Measurements from ENCODE around the gene EZR. TPM values are rescaled to one million over a fixed set of nuclear protein-coding genes. Genes with fewer than 3 reads are reported as not detected.

The EZR gene
- total and polyA plus RNA-seq, 2 of the 8 experiments (the other 6 are each of a cell fraction or from before 2014, with no cell fraction given), result 122 to 286 TPM

DNA sequence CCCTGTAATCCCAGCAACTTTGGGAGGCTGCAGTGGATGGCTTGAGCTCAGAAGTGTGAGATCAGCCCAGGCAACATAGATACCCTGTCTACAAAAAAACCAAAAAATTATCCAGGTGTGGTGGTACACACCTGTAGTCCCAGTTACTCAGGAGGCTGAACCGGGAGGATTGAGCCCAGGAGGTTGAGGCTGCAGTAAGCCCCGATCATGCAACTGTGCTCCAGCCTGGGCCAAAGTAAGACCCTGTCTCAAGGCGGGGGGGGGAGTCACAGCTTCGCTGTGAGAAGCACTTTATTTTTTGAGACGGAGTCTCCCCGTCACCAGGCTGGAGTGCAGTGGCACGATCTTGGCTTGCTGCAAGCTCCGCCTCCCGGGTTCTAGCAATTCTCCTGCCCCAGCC, 54.2 kb downstream of the EZR start:
- no peak overlapping the region for H3K4me2 ChIP-seq (ENCODE audit: insufficient read depth in 1 of 2, low read depth in 2 of 2, low read length in 2 of 2)
- no peak overlapping the region for H4K91ac ChIP-seq (replicated peaks; ENCODE audit: insufficient read length, low read length)
- WGBS, 2 experiments (ENCODE audit: extremely low coverage in 1 of 2, insufficient coverage in 1 of 2, insufficient read length in 1 of 2, insufficient replicate concordance in 2 of 2, low coverage in 1 of 2, low lambda C conversion rate in 2 of 2, missing lambda C conversion rate in 1 of 2), result 98% methylated on average over 9 of the region's 9 CpGs; no CpG with 5 or more reads in 1 of the 2 experiments
- no peak overlapping the region for H3K23ac ChIP-seq (ENCODE audit: insufficient read length)
- H3K14ac ChIP-seq (ENCODE audit: insufficient read length), result no peak overlapping the region
- no peak overlapping the region for H2BK20ac ChIP-seq (ENCODE audit: low read length)
- no peak overlapping the region for H2BK12ac ChIP-seq (ENCODE audit: low read depth, low read length)
- no peak overlapping the region for H2BK120ac ChIP-seq (replicated peaks; ENCODE audit: low read depth, low read length)
- no peak overlapping the region for H4K5ac ChIP-seq (ENCODE audit: insufficient read length, low read depth, low read length)
- ChIA-PET POLR2A (ENCODE audit: partially characterized antibody) (interaction anchor here (0.8 to 9.0 kb wide), 17 partner anchors 7 to 495 kb away, joined by 3 to 75 read pairs (median 6); partner anchors contain the start of gene DYNLT1), CTCF (ENCODE audit: partially characterized antibody) (interaction anchor here (1.0 to 3.3 kb wide), 8 partner anchors 9 to 208 kb away, joined by 3 to 15 read pairs (median 6); no protein-coding TSS in a partner anchor)
- peaks cover 33 to 55% (median 43%) of the 10 kb centered on the region in 4 experiments for H3K36me3 ChIP-seq (ENCODE audit: control insufficient read depth in 2 of 4, insufficient read depth in 4 of 4, low read length in 3 of 4)
- no peak overlapping the region for H2AK5ac ChIP-seq (ENCODE audit: low read depth, low read length)
- no peak overlapping the region for H4K8ac ChIP-seq (ENCODE audit: extremely low read depth, insufficient read depth, low read length)
- H3K4me3 ChIP-seq (ENCODE audit: extremely low read depth in 1 of 4, insufficient read depth in 2 of 4, low read depth in 3 of 4, low read length in 4 of 4), result no peak overlapping the region
- H3K4me1 ChIP-seq (replicated peaks in 1 of 4; ENCODE audit: control insufficient read depth in 3 of 4, insufficient read depth in 4 of 4, low read length in 3 of 4), result peaks cover 0 to 6% (median 3%) of the 10 kb centered on the region in 4 experiments; a peak in 5 of 7 replicates
- H3K9me3 ChIP-seq (ENCODE audit: insufficient read depth in 2 of 2, low read depth in 1 of 2, low read length in 1 of 2), result no peaks in the 10 kb centered on the region
- no peak overlapping the region for H3K56ac ChIP-seq (replicated peaks; ENCODE audit: insufficient read length, low read depth, low read length)
- no peaks in the 10 kb centered on the region for H3K79me2 ChIP-seq (ENCODE audit: control insufficient read depth in 1 of 2, insufficient read depth in 2 of 2, low read length in 2 of 2)
- H3K79me1 ChIP-seq (ENCODE audit: low read depth, low read length), result no peaks in the 10 kb centered on the region
- no peak overlapping the region for H3K9ac ChIP-seq (replicated peaks in 1 of 4; ENCODE audit: extremely low read depth in 1 of 4, low read depth in 3 of 4, low read length in 3 of 4)
- H3K23me2 ChIP-seq (ENCODE audit: low read depth, low read length), result no peaks in the 10 kb centered on the region; the same call in 1 of the 2 replicates
- no peak overlapping the region for H3K18ac ChIP-seq (ENCODE audit: extremely low read depth, low read length)
- H3K27ac ChIP-seq (ENCODE audit: low read depth, low read length), result no peak overlapping the region
- peaks cover 1 to 12% of the 10 kb centered on the region in 2 experiments for H4K20me1 ChIP-seq (replicated peaks in 1 of 2; ENCODE audit: control insufficient read depth in 1 of 2, insufficient read depth in 2 of 2, low read length in 2 of 2)
- FAIRE-seq (no peak), DNase-seq (ENCODE audit: low read depth in 1 of 2, low spot score in 2 of 2) (no peak)
- no peaks in the 10 kb centered on the region for H3K27me3 ChIP-seq (replicated peaks in 1 of 4; ENCODE audit: control insufficient read depth in 3 of 4, extremely low read depth in 1 of 4, insufficient read depth in 3 of 4, low read length in 3 of 4)
- no peak overlapping the region for H3K4ac ChIP-seq (replicated peaks; ENCODE audit: insufficient read length, low read depth, low read length)
- H2BK15ac ChIP-seq (ENCODE audit: low read length), result no peak overlapping the region
- no peak overlapping the region for H2AFZ ChIP-seq (ENCODE audit: low read length)
- H2BK5ac ChIP-seq (ENCODE audit: low read depth, low read length), result no peak overlapping the region
- TF ChIP-seq RBBP5 (IDR thresholded peaks at IDR 0.05; ENCODE audit: borderline replicate concordance, low read depth, low read length), result no peak
- no peak for TF ChIP-seq TCF12 (IDR thresholded peaks at IDR 0.05; ENCODE audit: low read depth, low read length)
- no peak for TF ChIP-seq CEBPB (IDR thresholded peaks at IDR 0.05; ENCODE audit: low read depth, low read length)
- TF ChIP-seq SRF (IDR thresholded peaks at IDR 0.05; ENCODE audit: low read depth, low read length), result no peak
- no peak for TF ChIP-seq GTF2F1 (IDR thresholded peaks at IDR 0.05; ENCODE audit: borderline replicate concordance, low read depth, low read length)
- no peak for TF ChIP-seq TAF1 (IDR thresholded peaks at IDR 0.05; ENCODE audit: low read depth, low read length)
- no peak for TF ChIP-seq MAFK (IDR thresholded peaks at IDR 0.05; ENCODE audit: low read depth, low read length)
- no peak for TF ChIP-seq EGR1 (IDR thresholded peaks at IDR 0.05; ENCODE audit: borderline replicate concordance, low read depth, low read length)
- TF ChIP-seq, protein P1, sequence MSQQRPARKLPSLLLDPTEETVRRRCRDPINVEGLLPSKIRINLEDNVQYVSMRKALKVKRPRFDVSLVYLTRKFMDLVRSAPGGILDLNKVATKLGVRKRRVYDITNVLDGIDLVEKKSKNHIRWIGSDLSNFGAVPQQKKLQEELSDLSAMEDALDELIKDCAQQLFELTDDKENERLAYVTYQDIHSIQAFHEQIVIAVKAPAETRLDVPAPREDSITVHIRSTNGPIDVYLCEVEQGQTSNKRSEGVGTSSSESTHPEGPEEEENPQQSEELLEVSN (IDR thresholded peaks at IDR 0.05), result no peak
